Peyer's patch (tissue), 4 donors: ENCODE results near the gene TOMT.
"Not testable (repeated sequence)": the region's sequence is repeated elsewhere in the genome, so short reads cannot be mapped to it uniquely, and the experiment has no call there.

ENCODE experiments used
- CTCF ChIP-seq, 6 experiments: fragments of 450-650 bp in 4 of 6; fragments of 200-600 bp in 2 of 6; sonication (generic) in 1 of 6; IDR thresholded peaks; one replicate each; pipeline ENCODE4 v1.5.1; 2017 to 2019; ENCODE audit warnings: antibody characterized with exemption in 6 of 6, mild to moderate bottlenecking in 3 of 6, moderate library complexity in 1 of 6
- POLR2A ChIP-seq, 2 donors: fragments of 450-650 bp; IDR thresholded peaks; one replicate each; pipeline ENCODE4 v1.5.1; 2017; ENCODE audit warnings: antibody characterized with exemption in 2 of 2, mild to moderate bottlenecking in 2 of 2, moderate library complexity in 2 of 2

GRCh38 chr11:72153874-72154273, 48.1 kb downstream of the TOMT start:
- TF ChIP-seq POLR2A, CTCF (IDR thresholded peaks at IDR 0.05): not testable (repeated sequence)
